H9 (cell line): Measurements from ENCODE around the gene STT3A. TPM values are rescaled to one million over a fixed set of nuclear protein-coding genes. Genes with fewer than 3 reads are reported as not detected.
A peak's percentile ranks its signal among the peaks of the same experiment; 100 is the strongest.

Source experiments
- DNase-seq: peaks from one replicate; pipeline ENCODE4 v3.0.0-alpha.2; 2017
- H2AFZ ChIP-seq: one replicate; pipeline ENCODE4 v1.6.1; 2013; ENCODE audit warnings: mild to moderate bottlenecking, low read length, control low read depth, moderate library complexity
- H2AK5ac ChIP-seq: 2 replicates; pipeline ENCODE4 v1.6.1; 2013; ENCODE audit warnings: low read length, control low read depth, mixed read lengths; ENCODE audit not compliant: insufficient read length
- H2BK120ac ChIP-seq: one replicate; pipeline ENCODE4 v1.6.1; 2013; ENCODE audit warnings: low read depth, mild to moderate bottlenecking, low read length, control low read depth, inconsistent platforms; ENCODE audit not compliant: poor library complexity, severe bottlenecking
- H2BK12ac ChIP-seq: 2 replicates; pipeline ENCODE4 v1.6.1; 2013; ENCODE audit warnings: low read length, control low read depth, mixed read lengths, low read depth; ENCODE audit not compliant: insufficient read length
- H2BK15ac ChIP-seq: 2 replicates; pipeline ENCODE4 v1.6.1; 2013; ENCODE audit warnings: low read depth, low read length, control low read depth
- H2BK20ac ChIP-seq: one replicate; pipeline ENCODE4 v1.6.1; 2013; ENCODE audit warnings: low read depth, mild to moderate bottlenecking, low read length, control low read depth, inconsistent platforms; ENCODE audit not compliant: poor library complexity, severe bottlenecking
- H2BK5ac ChIP-seq: 2 replicates; pipeline ENCODE4 v1.6.1; 2013; ENCODE audit warnings: low read length, control low read depth, mixed read lengths; ENCODE audit not compliant: insufficient read length
- H3K14ac ChIP-seq: 2 replicates; pipeline ENCODE4 v1.6.1; 2013; ENCODE audit warnings: low read length, control low read depth; ENCODE audit not compliant: insufficient read depth
- H3K18ac ChIP-seq: 2 replicates; pipeline ENCODE4 v1.6.1; 2013; ENCODE audit warnings: low read depth, mild to moderate bottlenecking, mixed read lengths, low read length, control low read depth; ENCODE audit not compliant: insufficient read length
- H3K23ac ChIP-seq: 2 replicates; pipeline ENCODE4 v1.6.1; 2013; ENCODE audit warnings: low read length, control low read depth, mixed read lengths, low read depth; ENCODE audit not compliant: insufficient read length
- H3K23me2 ChIP-seq: 2 replicates; pipeline ENCODE4 v1.6.1; 2013; ENCODE audit warnings: low read depth, mild to moderate bottlenecking, mixed read lengths, low read length, control low read depth; ENCODE audit not compliant: insufficient read length, poor library complexity, severe bottlenecking
- H3K27ac ChIP-seq: 2 replicates; pipeline ENCODE4 v1.5.1; 2013; ENCODE audit warnings: low read length, control low read depth, mixed read lengths, low read depth; ENCODE audit not compliant: insufficient read length
- H3K27me3 ChIP-seq: 2 replicates; pipeline ENCODE4 v1.6.1; 2013; ENCODE audit warnings: low read length, control low read depth, inconsistent platforms; ENCODE audit not compliant: insufficient read depth
- H3K4ac ChIP-seq: 2 replicates; pipeline ENCODE4 v1.6.1; 2013; ENCODE audit warnings: low read depth, mild to moderate bottlenecking, control low read depth, inconsistent platforms, low read length, moderate library complexity
- H3K4me1 ChIP-seq: 2 replicates; pipeline ENCODE4 v1.6.1; 2013; ENCODE audit warnings: low read length, control low read depth, inconsistent platforms; ENCODE audit not compliant: insufficient read depth
- H3K4me2 ChIP-seq: 2 replicates; pipeline ENCODE4 v1.6.1; 2013; ENCODE audit warnings: low read length, control low read depth, mixed read lengths; ENCODE audit not compliant: insufficient read length, insufficient read depth
- H3K56ac ChIP-seq: 2 replicates; pipeline ENCODE4 v1.6.1; 2013; ENCODE audit warnings: low read depth, mild to moderate bottlenecking, mixed read lengths, low read length, control low read depth; ENCODE audit not compliant: insufficient read length
- H3K79me1 ChIP-seq: 2 replicates; pipeline ENCODE4 v1.6.1; 2013; ENCODE audit warnings: low read depth, mild to moderate bottlenecking, moderate library complexity, low read length, control low read depth, inconsistent platforms; ENCODE audit not compliant: insufficient read depth, poor library complexity, severe bottlenecking
- H3K79me2 ChIP-seq: 2 replicates; pipeline ENCODE4 v1.6.1; 2013; ENCODE audit warnings: low read length, control low read depth, inconsistent platforms; ENCODE audit not compliant: insufficient read depth
- H3K9ac ChIP-seq: 2 replicates; pipeline ENCODE4 v1.6.1; 2013; ENCODE audit warnings: low read length, control low read depth, mixed read lengths; ENCODE audit not compliant: insufficient read length; ENCODE audit errors: extremely low read depth
- H3K9me3 ChIP-seq: one replicate; pipeline ENCODE4 v1.6.1; 2013; ENCODE audit warnings: low read depth, low read length, inconsistent platforms; ENCODE audit not compliant: control insufficient read depth
- H3T11ph ChIP-seq: one replicate; pipeline ENCODE4 v1.6.1; 2013; ENCODE audit warnings: mild to moderate bottlenecking, low read length, control low read depth, inconsistent platforms
- H4K20me1 ChIP-seq: one replicate; pipeline ENCODE4 v1.6.1; 2013; ENCODE audit not compliant: control insufficient read depth, insufficient read length, insufficient read depth
- H4K5ac ChIP-seq: 2 replicates; pipeline ENCODE4 v1.6.1; 2013; ENCODE audit warnings: low read depth, mild to moderate bottlenecking, mixed read lengths, low read length, control low read depth; ENCODE audit not compliant: insufficient read length
- H4K8ac ChIP-seq: replicated peaks from 2 replicates; pipeline ENCODE4 v1.6.1; 2013; ENCODE audit warnings: low read length, control low read depth, mixed read lengths, low read depth; ENCODE audit not compliant: insufficient read length
- H4K91ac ChIP-seq: 2 replicates; pipeline ENCODE4 v1.6.1; 2013; ENCODE audit warnings: low read depth, mild to moderate bottlenecking, moderate library complexity, mixed read lengths, low read length, control low read depth; ENCODE audit not compliant: insufficient read length
- H3K27ac Mint-ChIP-seq, 3 experiments: 2 replicates in 2 of 3; 3 replicates in 1 of 3; pipeline ENCODE4 v1.8.0; 2020 to 2021; ENCODE audit warnings: mixed read lengths in 3 of 3, mild to moderate bottlenecking in 1 of 3, moderate library complexity in 1 of 3
- H3K27me3 Mint-ChIP-seq: 2 replicates; pipeline ENCODE4 v1.8.0; 2021; ENCODE audit warnings: low read depth, mild to moderate bottlenecking, moderate library complexity, mixed read lengths
- H3K36me3 Mint-ChIP-seq, 3 experiments: 2 replicates in 2 of 3; 3 replicates in 1 of 3; pipeline ENCODE4 v1.8.0; 2020 to 2021; ENCODE audit warnings: low read depth in 3 of 3, mixed read lengths in 3 of 3; ENCODE audit not compliant: insufficient read depth in 1 of 3
- H3K4me1 Mint-ChIP-seq, 2 experiments: 2 replicates each; pipeline ENCODE4 v1.8.0; 2020; ENCODE audit warnings: mixed read lengths in 2 of 2
- H3K4me3 Mint-ChIP-seq, 2 experiments: 2 replicates in 1 of 2; 3 replicates in 1 of 2; pipeline ENCODE4 v1.8.0; 2020 to 2021; ENCODE audit warnings: mild to moderate bottlenecking in 2 of 2, mixed read lengths in 2 of 2, moderate library complexity in 1 of 2
- H3K9me3 Mint-ChIP-seq, 2 experiments: 2 replicates in 1 of 2; 3 replicates in 1 of 2; pipeline ENCODE4 v1.8.0; 2020; ENCODE audit warnings: mild to moderate bottlenecking in 2 of 2, mixed read lengths in 2 of 2, moderate library complexity in 1 of 2
- WGBS: extraction: QIAGEN DNeasy Blood & Tissue Kit; methylation state at CpG from one replicate; pipeline ENCODE4 v1.1.7; 2013; ENCODE audit warnings: missing lambda C conversion rate, low lambda C conversion rate, mixed read lengths; ENCODE audit not compliant: insufficient read length; ENCODE audit errors: extremely low coverage; 5-methylcytosine and 5-hydroxymethylcytosine counted together
- total RNA-seq: library from RNA; stranded (reverse); gene quantifications from 2 replicates; pipeline ENCODE4 v1.2.1, GENCODE V29; 2021
- TF ChIP-seq, protein P1 (sequence below): fragments of 200-600 bp; sonication (generic); conservative IDR thresholded peaks from 3 replicates; pipeline ENCODE4 v1.8.0; 2021; ENCODE audit warnings: antibody characterized with exemption, mild to moderate bottlenecking

STT3A gene
- total RNA-seq, 1 experiment from 2014 or later: 128 TPM

DNA sequence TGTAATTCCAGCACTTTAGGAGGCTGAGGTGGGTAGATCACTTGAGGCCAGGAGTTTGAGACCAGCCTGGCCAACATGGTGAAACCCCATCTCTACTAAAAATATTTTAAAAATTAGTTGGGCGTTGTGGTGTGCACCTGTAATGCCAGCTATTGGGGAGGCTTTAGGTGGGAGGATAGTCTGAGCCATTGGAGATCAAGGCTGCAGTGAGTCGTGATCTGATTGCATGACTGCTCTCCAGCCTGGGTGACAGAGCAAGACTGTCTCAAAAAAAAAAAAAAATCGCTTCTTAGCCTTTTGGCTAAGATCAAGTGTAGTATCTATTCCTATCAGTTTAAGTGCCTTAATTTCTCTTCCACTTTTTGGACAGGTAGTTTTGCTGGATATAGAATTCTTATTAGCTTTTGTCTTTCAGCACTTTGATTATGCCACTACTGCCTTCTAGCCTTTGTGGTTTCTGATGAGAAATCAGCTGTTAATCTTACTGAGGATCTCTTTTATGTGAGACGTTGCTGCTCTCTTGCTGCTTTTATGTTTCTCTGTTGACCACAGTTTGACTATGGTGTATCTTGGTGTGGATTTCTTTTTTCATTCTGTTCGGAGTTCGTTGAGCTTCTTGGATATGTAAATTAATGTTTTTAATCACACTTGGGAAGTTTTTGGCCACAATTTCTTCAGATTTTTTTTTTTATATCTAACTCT is 57.0 kb downstream of the STT3A start:
- peaks cover 25 to 87% (median 70%) of the 10 kb centered on the region in 3 experiments; a peak in 6 of 7 replicates for H3K36me3 Mint-ChIP-seq

More for the DNA sequence above, 57.0 kb downstream of the STT3A start:
- Histone ChIP-seq H3K14ac (no peak overlapping the region), H2BK120ac (no peak overlapping the region), H2BK5ac (no peak overlapping the region), H3K27ac (no peak overlapping the region), H3K23ac (no peak overlapping the region), H2AFZ (no peak overlapping the region), H4K91ac (no peak overlapping the region), H3K9me3 (no peaks in the 10 kb centered on the region), H3K9ac (no peak overlapping the region), H3K79me1 (no peaks in the 10 kb centered on the region), H3T11ph (no peak overlapping the region), H3K18ac (no peak overlapping the region), H4K5ac (no peak overlapping the region), H4K20me1 (no peaks in the 10 kb centered on the region), H2BK12ac (no peak overlapping the region), H2AK5ac (no peak overlapping the region), H3K4me1 (no peaks in the 10 kb centered on the region), H3K27me3 (no peaks in the 10 kb centered on the region), H2BK20ac (no peak overlapping the region), H2BK15ac (no peak overlapping the region), H4K8ac (no peak overlapping the region), H3K4ac (no peak overlapping the region), H3K56ac (no peak overlapping the region), H3K23me2 (no peaks in the 10 kb centered on the region), H3K4me2 (no peak overlapping the region), H3K79me2 (no peaks in the 10 kb centered on the region)
- WGBS: no CpG with 5 or more reads among the region's 6 CpGs
- TF ChIP-seq, protein P1, sequence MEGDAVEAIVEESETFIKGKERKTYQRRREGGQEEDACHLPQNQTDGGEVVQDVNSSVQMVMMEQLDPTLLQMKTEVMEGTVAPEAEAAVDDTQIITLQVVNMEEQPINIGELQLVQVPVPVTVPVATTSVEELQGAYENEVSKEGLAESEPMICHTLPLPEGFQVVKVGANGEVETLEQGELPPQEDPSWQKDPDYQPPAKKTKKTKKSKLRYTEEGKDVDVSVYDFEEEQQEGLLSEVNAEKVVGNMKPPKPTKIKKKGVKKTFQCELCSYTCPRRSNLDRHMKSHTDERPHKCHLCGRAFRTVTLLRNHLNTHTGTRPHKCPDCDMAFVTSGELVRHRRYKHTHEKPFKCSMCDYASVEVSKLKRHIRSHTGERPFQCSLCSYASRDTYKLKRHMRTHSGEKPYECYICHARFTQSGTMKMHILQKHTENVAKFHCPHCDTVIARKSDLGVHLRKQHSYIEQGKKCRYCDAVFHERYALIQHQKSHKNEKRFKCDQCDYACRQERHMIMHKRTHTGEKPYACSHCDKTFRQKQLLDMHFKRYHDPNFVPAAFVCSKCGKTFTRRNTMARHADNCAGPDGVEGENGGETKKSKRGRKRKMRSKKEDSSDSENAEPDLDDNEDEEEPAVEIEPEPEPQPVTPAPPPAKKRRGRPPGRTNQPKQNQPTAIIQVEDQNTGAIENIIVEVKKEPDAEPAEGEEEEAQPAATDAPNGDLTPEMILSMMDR: no peak
- no peaks in the 10 kb centered on the region for H3K27me3 Mint-ChIP-seq
- H3K4me1 Mint-ChIP-seq: no peaks in the 10 kb centered on the region
- peak overlapping the region in 2 of 3 experiments; percentile 4 to 83; a peak in 4 of 7 replicates for H3K27ac Mint-ChIP-seq
- H3K9me3 Mint-ChIP-seq: no peaks in the 10 kb centered on the region
- DNase-seq: no peak
- H3K4me3 Mint-ChIP-seq: no peak overlapping the region
